MM.1S (cell line): ENCODE measurements around the gene KCNJ1.

Experiments
- DNase-seq: peaks from one replicate; pipeline ENCODE4 v3.0.0-alpha.2; 2015
- H2AFZ ChIP-seq: fragments of 300-600 bp; sonication (generic); 2 replicates; pipeline ENCODE4 v1.6.0; 2016; ENCODE audit warnings: antibody characterized with exemption, low read length
- H3F3A ChIP-seq: fragments of 300-600 bp; sonication (generic); 2 replicates; pipeline ENCODE4 v1.6.1; 2016; ENCODE audit warnings: mild to moderate bottlenecking, antibody characterized with exemption, low read length, moderate library complexity, mixed read lengths; ENCODE audit not compliant: insufficient read depth
- H3K27ac ChIP-seq: fragments of 300-600 bp; sonication (generic); 2 replicates; pipeline ENCODE4 v1.5.1; 2016; ENCODE audit warnings: mild to moderate bottlenecking, low read length
- H3K27me3 ChIP-seq: fragments of 300-600 bp; sonication (generic); replicated peaks from 2 replicates; pipeline ENCODE4 v1.6.0; 2016; ENCODE audit warnings: low read length; ENCODE audit not compliant: insufficient read depth
- H3K36me3 ChIP-seq: fragments of 300-600 bp; sonication (generic); replicated peaks from 2 replicates; pipeline ENCODE4 v1.6.1; 2016; ENCODE audit warnings: mild to moderate bottlenecking, low read length, mixed read lengths; ENCODE audit not compliant: insufficient read depth
- H3K4me1 ChIP-seq: fragments of 300-600 bp; sonication (generic); 2 replicates; pipeline ENCODE4 v1.6.1; 2016; ENCODE audit warnings: low read length, mixed read lengths
- H3K4me2 ChIP-seq: fragments of 300-600 bp; sonication (generic); 2 replicates; pipeline ENCODE4 v1.6.0; 2016; ENCODE audit warnings: low read depth, low read length
- H3K4me3 ChIP-seq: fragments of 300-600 bp; sonication (generic); 2 replicates; pipeline ENCODE4 v1.5.1; 2016; ENCODE audit warnings: low read length, mixed read lengths
- H3K79me2 ChIP-seq: fragments of 300-600 bp; sonication (generic); 2 replicates; pipeline ENCODE4 v1.6.1; 2016; ENCODE audit warnings: mixed run types, low read length, mixed read lengths
- H3K9ac ChIP-seq: fragments of 300-600 bp; sonication (generic); 2 replicates; pipeline ENCODE4 v1.6.1; 2016; ENCODE audit warnings: low read length, mixed read lengths
- H3K9me2 ChIP-seq: fragments of 300-600 bp; sonication (generic); replicated peaks from 2 replicates; pipeline ENCODE4 v1.6.1; 2016; ENCODE audit warnings: mild to moderate bottlenecking, low read length, mixed read lengths; ENCODE audit not compliant: insufficient read depth
- H3K9me3 ChIP-seq: fragments of 300-600 bp; sonication (generic); replicated peaks from 2 replicates; pipeline ENCODE4 v1.6.1; 2016; ENCODE audit warnings: mild to moderate bottlenecking, low read length, mixed read lengths; ENCODE audit not compliant: insufficient read depth
- H4K20me1 ChIP-seq: fragments of 300-600 bp; sonication (generic); 2 replicates; pipeline ENCODE4 v1.6.1; 2016; ENCODE audit warnings: mild to moderate bottlenecking, low read length, moderate library complexity, mixed read lengths; ENCODE audit not compliant: insufficient read depth
- CTCF ChIP-seq: fragments of 300-600 bp; sonication (generic); IDR thresholded peaks from 2 replicates; pipeline ENCODE4 v1.5.1; 2016; ENCODE audit warnings: antibody characterized with exemption, low read length, mixed read lengths
- EZH2 ChIP-seq: fragments of 300-600 bp; sonication (generic); optimal IDR thresholded peaks from 2 replicates; pipeline ENCODE3; 2017; ENCODE audit warnings: low read depth, mild to moderate bottlenecking, antibody characterized with exemption, low read length, mixed read lengths
- EZH2phosphoT487 ChIP-seq: fragments of 300-600 bp; sonication (generic); IDR thresholded peaks from 2 replicates; pipeline ENCODE4 v1.6.1; 2018; ENCODE audit warnings: antibody characterized with exemption, low read length

Gene KCNJ1

GRCh38 chr11:128897826-128898225 is 30.7 kb upstream of the KCNJ1 start:
- Histone ChIP-seq H3K4me3 (no peak overlapping the region), H2AFZ (no peak overlapping the region), H3K27ac (no peak overlapping the region), H3K27me3 (no peaks in the 10 kb centered on the region), H4K20me1 (no peaks in the 10 kb centered on the region), H3K4me2 (no peak overlapping the region), H3K36me3 (no peaks in the 10 kb centered on the region), H3K9me3 (no peaks in the 10 kb centered on the region), H3K4me1 (peaks cover 21% of the 10 kb centered on the region), H3K9ac (no peak overlapping the region), H3F3A (peaks cover 8% of the 10 kb centered on the region; the same call in 1 of the 2 replicates), H3K9me2 (no peaks in the 10 kb centered on the region), H3K79me2 (no peaks in the 10 kb centered on the region)
- TF ChIP-seq EZH2phosphoT487 (no peak), CTCF (no peak), EZH2 (no peak)
- DNase-seq, result no peak

GRCh38 chr11:128896356-128896755 is 29.3 kb upstream of the KCNJ1 start:
- no peak for TF ChIP-seq EZH2
- TF ChIP-seq EZH2phosphoT487, result no peak
- no peak for TF ChIP-seq CTCF
- no peak overlapping the region for H2AFZ ChIP-seq
- no peaks in the 10 kb centered on the region for H4K20me1 ChIP-seq
- H3K4me2 ChIP-seq, result no peak overlapping the region
- H3K79me2 ChIP-seq, result no peaks in the 10 kb centered on the region
- H3K4me1 ChIP-seq, result peaks cover 23% of the 10 kb centered on the region
- no peaks in the 10 kb centered on the region for H3K27me3 ChIP-seq
- H3K4me3 ChIP-seq, result no peak overlapping the region
- no peaks in the 10 kb centered on the region for H3K9me2 ChIP-seq
- H3K36me3 ChIP-seq, result no peaks in the 10 kb centered on the region
- H3F3A ChIP-seq, result peaks cover 8% of the 10 kb centered on the region; the same call in 1 of the 2 replicates
- H3K9ac ChIP-seq, result no peak overlapping the region
- no peak for DNase-seq
- no peak overlapping the region for H3K27ac ChIP-seq
- no peaks in the 10 kb centered on the region for H3K9me3 ChIP-seq

GRCh38 chr11:128895526-128895925 is 28.4 kb upstream of the KCNJ1 start:
- no peak for DNase-seq
- Histone ChIP-seq H3F3A (peaks cover 8% of the 10 kb centered on the region; the same call in 1 of the 2 replicates), H3K27ac (no peak overlapping the region), H3K79me2 (no peaks in the 10 kb centered on the region), H3K4me2 (no peak overlapping the region), H2AFZ (no peak overlapping the region), H3K9me3 (no peaks in the 10 kb centered on the region), H3K36me3 (no peaks in the 10 kb centered on the region), H4K20me1 (no peaks in the 10 kb centered on the region), H3K4me3 (no peak overlapping the region), H3K4me1 (peaks cover 23% of the 10 kb centered on the region), H3K9ac (no peak overlapping the region), H3K9me2 (no peaks in the 10 kb centered on the region), H3K27me3 (no peaks in the 10 kb centered on the region)
- TF ChIP-seq EZH2 (no peak), EZH2phosphoT487 (no peak), CTCF (no peak)
